Measurements from ENCODE around the gene MAB21L3. TPM values are rescaled to one million over a fixed set of nuclear protein-coding genes. Genes with fewer than 3 reads are reported as not detected.

The MAB21L3 gene
- total and polyA plus RNA-seq, 2 of the 13 experiments (the other 11 are each of a cell fraction or from before 2014, with no cell fraction given), result 0.55 to 4.1 TPM

DNA sequence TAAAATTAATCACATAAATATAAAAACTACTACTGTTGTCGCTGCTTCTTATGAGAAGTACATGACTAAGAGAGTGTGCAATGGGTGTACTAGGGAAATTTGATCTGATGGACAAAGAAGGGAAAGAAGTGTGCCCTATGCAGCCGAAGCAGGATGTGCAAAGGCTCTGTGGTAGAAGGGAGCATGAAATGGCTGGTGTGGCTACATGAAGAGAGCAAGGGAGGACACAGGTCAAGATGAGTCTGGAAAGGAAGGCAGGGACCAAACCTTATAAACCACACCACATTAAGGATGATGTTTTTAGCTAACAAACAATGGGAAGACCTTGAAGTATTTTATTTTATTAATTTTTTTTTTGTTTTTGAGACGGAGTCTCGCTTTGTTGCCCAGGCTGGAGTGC is 20.0 kb downstream of the MAB21L3 start:
- 98% methylated on average over 4 of the region's 4 CpGs for WGBS (ENCODE audit: low lambda C conversion rate)
- FAIRE-seq, result no peak
- Histone ChIP-seq H3K4me3 (replicated peaks in 1 of 3; ENCODE audit: insufficient read depth in 1 of 3, low read depth in 2 of 3, low read length in 3 of 3) (no peak overlapping the region), H3K27me3 (ENCODE audit: control insufficient read depth in 1 of 2, insufficient read depth in 2 of 2, low read length in 2 of 2) (no peaks in the 10 kb centered on the region), H2AFZ (ENCODE audit: low read length) (no peak overlapping the region), H3K9me3 (ENCODE audit: low read length) (no peaks in the 10 kb centered on the region), H3K4me1 (ENCODE audit: insufficient read depth, low read length) (peaks cover 46% of the 10 kb centered on the region), H3K36me3 (replicated peaks in 1 of 2; ENCODE audit: control insufficient read depth in 1 of 2, insufficient read depth in 2 of 2, low read length in 2 of 2) (peaks cover 0 to 2% of the 10 kb centered on the region in 2 experiments; a peak in 2 of 5 replicates), H4K20me1 (ENCODE audit: insufficient read depth, low read length) (no peaks in the 10 kb centered on the region), H3K79me2 (ENCODE audit: insufficient read depth, low read length) (no peaks in the 10 kb centered on the region), H3K9ac (ENCODE audit: insufficient read depth, low read depth, low read length) (no peak overlapping the region), H3K4me2 (ENCODE audit: low read depth, low read length) (no peak overlapping the region), H3K27ac (ENCODE audit: extremely low read length, insufficient read depth, low read length) (no peak overlapping the region)
- ChIA-PET CTCF (ENCODE audit: low intra/inter-chr PET ratio, low total read pairs) (no interaction called here), POLR2A (no interaction called here)
- no peak for TF ChIP-seq ARNTL (CRISPR knock-in tag; IDR thresholded peaks at IDR 0.05)
- TF ChIP-seq REST (IDR thresholded peaks at IDR 0.05; ENCODE audit: borderline replicate concordance in 1 of 2, low read depth in 1 of 2, low read length in 2 of 2), result no peak
- BruUV-seq (replicated peaks), result no TSS peak
- DNase-seq (ENCODE audit: low spot score), result no peak
- in situ Hi-C loops (cut with HindIII; ENCODE audit: extremely low pct_ligation_motif_present, low pct_unique_long_range_greater_than_20kb) (no loop called here), intact Hi-C loops (cut with micrococcal nuclease; ENCODE audit: unreplicated experiment) (no loop called here)
- no peak for ATAC-seq

DNA sequence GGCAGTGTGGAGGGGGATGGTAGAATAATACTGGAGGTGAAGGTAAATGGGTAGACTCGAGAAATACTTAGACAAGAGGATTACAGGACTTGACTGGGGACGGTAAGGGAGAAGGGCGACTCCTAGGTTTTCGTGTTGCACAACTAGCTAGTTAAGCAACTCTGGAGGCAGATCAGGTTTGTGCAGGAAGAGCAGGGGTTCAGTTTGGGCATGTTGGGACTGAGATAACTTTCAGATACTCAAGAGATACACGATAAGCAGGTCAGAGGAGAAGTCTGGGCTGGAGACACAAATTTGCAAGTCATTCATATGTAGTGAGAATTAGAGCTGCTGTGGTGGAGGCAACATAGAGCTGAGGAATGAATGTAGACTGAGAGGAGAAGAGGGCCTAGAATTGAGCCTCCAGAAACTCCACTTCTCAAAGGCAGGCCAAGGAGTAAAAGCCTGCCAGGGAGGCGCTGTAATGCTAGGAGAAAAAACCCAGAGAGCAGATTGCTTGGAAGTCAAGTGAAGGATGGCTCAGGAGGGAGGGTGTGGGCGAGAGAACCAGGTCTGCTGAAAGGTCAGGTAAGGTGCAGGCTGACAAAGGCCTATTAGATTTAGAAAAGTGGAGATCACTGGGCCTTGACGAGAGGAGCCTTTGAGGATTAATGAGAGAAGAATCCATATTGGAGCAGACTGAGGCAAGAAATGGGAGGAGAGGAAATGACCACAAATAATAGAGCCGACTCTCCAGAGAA is 20.8 kb downstream of the MAB21L3 start:
- Histone ChIP-seq H2AFZ (ENCODE audit: low read length) (no peak overlapping the region), H3K36me3 (replicated peaks in 1 of 2; ENCODE audit: control insufficient read depth in 1 of 2, insufficient read depth in 2 of 2, low read length in 2 of 2) (peaks cover 0 to 2% of the 10 kb centered on the region in 2 experiments; a peak in 2 of 5 replicates), H3K9ac (ENCODE audit: insufficient read depth, low read depth, low read length) (no peak overlapping the region), H3K27ac (ENCODE audit: extremely low read length, insufficient read depth, low read length) (no peak overlapping the region), H3K27me3 (ENCODE audit: control insufficient read depth in 1 of 2, insufficient read depth in 2 of 2, low read length in 2 of 2) (no peaks in the 10 kb centered on the region), H3K4me2 (ENCODE audit: low read depth, low read length) (no peak overlapping the region), H3K9me3 (ENCODE audit: low read length) (no peaks in the 10 kb centered on the region), H4K20me1 (ENCODE audit: insufficient read depth, low read length) (no peaks in the 10 kb centered on the region), H3K4me3 (replicated peaks in 1 of 3; ENCODE audit: insufficient read depth in 1 of 3, low read depth in 2 of 3, low read length in 3 of 3) (no peak overlapping the region), H3K4me1 (ENCODE audit: insufficient read depth, low read length) (peaks cover 42% of the 10 kb centered on the region), H3K79me2 (ENCODE audit: insufficient read depth, low read length) (no peaks in the 10 kb centered on the region)
- FAIRE-seq, result no peak
- intact Hi-C loops (cut with micrococcal nuclease; ENCODE audit: unreplicated experiment), result no loop called here
- TF ChIP-seq RNF219 (CRISPR knock-in tag; IDR thresholded peaks at IDR 0.05) (no peak), NFE2L2 (IDR thresholded peaks at IDR 0.05; ENCODE audit: low read length) (peak; percentile 53), CENPX (CRISPR knock-in tag; IDR thresholded peaks at IDR 0.05) (no peak), CEBPB (IDR thresholded peaks at IDR 0.05; ENCODE audit: borderline replicate concordance, low read depth, low read length) (peak; percentile 33; the same call in 1 of the 2 replicates)
- 84% methylated on average over 9 of the region's 9 CpGs for WGBS (ENCODE audit: low lambda C conversion rate)
- BruUV-seq (replicated peaks), result no TSS peak
- in situ Hi-C loops (cut with HindIII; ENCODE audit: extremely low pct_ligation_motif_present, low pct_unique_long_range_greater_than_20kb), result no loop called here
- ATAC-seq, result no peak
- CTCF ChIA-PET (ENCODE audit: low intra/inter-chr PET ratio, low total read pairs), result no interaction called here
- POLR2A ChIA-PET, result no interaction called here
- no peak for DNase-seq (ENCODE audit: low spot score)
